ENCODE data around the gene ACVR1. TPM values are rescaled to one million over a fixed set of nuclear protein-coding genes. Genes with fewer than 3 reads are reported as not detected.
"Not testable (repeated sequence)": the region's sequence is repeated elsewhere in the genome, so short reads cannot be mapped to it uniquely, and the experiment has no call there.

The ACVR1 gene
- total RNA-seq, 2 donors from 2014 or later, result 34.5 to 36.8 TPM

DNA sequence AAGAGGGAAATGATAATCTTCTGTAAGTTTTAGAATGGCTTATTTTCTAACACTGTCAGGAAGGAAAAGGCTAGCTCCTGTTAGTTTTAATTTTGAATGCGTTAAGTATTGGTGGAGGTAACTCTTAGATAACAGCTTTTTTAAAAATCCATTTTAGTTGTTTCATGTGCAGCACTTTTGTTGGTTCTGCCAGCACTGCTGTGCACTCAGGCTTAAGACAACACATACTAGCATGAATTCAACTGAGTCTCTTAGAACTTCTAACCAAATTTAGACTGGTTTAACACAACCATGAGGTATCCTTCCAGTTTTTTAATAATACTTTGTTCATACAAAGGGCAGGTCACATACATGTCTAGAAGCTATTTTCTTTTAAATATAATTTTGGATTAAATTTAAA lies 42.4 kb downstream of the ACVR1 start:
- no peaks in the 10 kb centered on the region for H3K27me3 ChIP-seq
- H3K4me1 ChIP-seq, result peaks cover 0 to 49% of the 10 kb centered on the region in 2 donors
- H3K4me3 ChIP-seq, result no peak overlapping the region
- no peaks in the 10 kb centered on the region for H3K9me3 ChIP-seq
- no peaks in the 10 kb centered on the region for H3K36me3 ChIP-seq
- no peak for DNase-seq (ENCODE audit: low spot score)
- TF ChIP-seq, protein P1, sequence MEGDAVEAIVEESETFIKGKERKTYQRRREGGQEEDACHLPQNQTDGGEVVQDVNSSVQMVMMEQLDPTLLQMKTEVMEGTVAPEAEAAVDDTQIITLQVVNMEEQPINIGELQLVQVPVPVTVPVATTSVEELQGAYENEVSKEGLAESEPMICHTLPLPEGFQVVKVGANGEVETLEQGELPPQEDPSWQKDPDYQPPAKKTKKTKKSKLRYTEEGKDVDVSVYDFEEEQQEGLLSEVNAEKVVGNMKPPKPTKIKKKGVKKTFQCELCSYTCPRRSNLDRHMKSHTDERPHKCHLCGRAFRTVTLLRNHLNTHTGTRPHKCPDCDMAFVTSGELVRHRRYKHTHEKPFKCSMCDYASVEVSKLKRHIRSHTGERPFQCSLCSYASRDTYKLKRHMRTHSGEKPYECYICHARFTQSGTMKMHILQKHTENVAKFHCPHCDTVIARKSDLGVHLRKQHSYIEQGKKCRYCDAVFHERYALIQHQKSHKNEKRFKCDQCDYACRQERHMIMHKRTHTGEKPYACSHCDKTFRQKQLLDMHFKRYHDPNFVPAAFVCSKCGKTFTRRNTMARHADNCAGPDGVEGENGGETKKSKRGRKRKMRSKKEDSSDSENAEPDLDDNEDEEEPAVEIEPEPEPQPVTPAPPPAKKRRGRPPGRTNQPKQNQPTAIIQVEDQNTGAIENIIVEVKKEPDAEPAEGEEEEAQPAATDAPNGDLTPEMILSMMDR (IDR thresholded peaks at IDR 0.05), result no peak
- no peak overlapping the region for H3K27ac ChIP-seq

DNA sequence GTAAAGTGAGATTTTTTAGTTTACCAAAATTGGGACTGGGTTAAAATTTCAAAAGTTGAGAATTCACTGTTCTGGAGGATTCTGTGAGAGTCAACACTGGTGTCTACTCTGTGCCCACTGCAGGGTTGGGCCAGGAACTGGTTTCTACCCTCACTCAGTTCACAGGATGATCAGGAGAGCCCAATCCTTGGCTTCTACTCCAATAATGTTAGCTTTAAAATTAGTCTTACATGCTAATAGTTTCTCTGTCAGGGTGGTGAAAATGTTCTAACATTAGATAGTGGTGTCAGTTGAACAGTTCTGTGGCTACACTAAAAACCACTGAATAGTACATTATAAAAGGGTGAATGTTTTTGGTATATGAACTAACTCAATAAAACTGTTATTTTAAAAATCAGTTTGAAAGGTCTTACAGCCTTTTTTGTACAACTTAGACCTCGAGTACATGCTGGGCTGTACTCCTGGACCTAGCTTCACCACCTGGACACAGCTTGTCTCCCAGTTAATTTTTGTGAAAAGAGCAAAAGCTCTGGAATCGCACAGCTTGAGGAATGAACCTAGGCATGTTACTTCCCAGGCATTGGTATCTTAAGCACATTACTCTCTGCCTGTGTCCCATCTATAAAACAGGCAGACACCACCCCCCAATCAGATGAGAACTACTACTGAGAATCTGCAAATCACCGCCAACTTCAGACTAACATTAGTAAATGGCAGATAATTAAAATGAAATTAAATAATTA lies 44.4 kb downstream of the ACVR1 start:
- DNase-seq (ENCODE audit: low spot score), result no peak
- Histone ChIP-seq H3K27me3 (no peaks in the 10 kb centered on the region), H3K36me3 (no peaks in the 10 kb centered on the region), H3K27ac (peak overlapping the region; percentile 82 to 88), H3K4me1 (peaks cover 0 to 29% of the 10 kb centered on the region in 2 donors), H3K9me3 (no peaks in the 10 kb centered on the region), H3K4me3 (no peak overlapping the region)
- TF ChIP-seq, protein P1 (IDR thresholded peaks at IDR 0.05), result no peak

DNA sequence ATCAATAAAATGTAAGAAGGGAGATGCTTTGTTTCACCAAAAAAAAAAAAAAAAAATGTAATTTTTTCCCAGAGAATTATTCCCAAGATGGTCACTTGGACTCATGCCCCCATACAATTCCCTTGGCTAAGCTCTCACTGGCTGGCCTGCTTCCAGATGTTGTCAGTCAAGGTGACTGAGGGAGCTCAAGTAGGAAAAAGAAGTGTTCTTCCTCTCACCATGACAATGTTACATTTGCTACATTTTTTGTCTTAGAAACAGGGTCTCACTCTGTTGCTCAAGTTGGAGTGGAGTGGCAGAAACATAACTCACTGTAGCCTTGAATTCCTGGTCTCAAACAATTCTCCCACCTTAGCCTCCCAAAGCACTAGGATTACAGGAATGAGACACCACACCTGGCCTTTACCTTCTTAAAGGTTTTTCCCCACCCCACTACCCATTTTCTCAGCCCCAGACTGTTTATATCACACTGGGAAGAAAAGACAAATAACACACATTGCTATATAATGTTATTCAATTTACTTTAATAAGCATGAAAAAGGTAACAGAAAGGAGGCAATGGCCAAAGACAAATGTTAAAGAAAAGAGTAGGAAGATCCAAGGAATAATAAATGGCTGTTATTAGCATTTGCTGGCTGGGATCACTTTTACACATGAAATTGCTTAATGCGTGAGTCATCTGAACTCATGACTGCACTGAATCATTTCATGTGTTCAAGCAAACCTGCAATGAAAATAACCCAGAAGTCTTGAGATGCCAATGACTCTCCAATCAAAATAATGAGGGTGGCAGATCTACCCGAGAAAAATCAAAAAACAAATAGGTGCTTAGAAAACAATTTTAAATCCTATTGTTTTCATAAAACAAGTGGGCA lies 45.2 kb downstream of the ACVR1 start:
- Histone ChIP-seq H3K4me3 (no peak overlapping the region), H3K27me3 (no peaks in the 10 kb centered on the region), H3K36me3 (no peaks in the 10 kb centered on the region), H3K27ac (peak overlapping the region; percentile 82 to 88), H3K9me3 (no peaks in the 10 kb centered on the region), H3K4me1 (peaks cover 0 to 21% of the 10 kb centered on the region in 2 donors)
- DNase-seq (ENCODE audit: low spot score), result no peak
- TF ChIP-seq, protein P1 (IDR thresholded peaks at IDR 0.05), result no peak

DNA sequence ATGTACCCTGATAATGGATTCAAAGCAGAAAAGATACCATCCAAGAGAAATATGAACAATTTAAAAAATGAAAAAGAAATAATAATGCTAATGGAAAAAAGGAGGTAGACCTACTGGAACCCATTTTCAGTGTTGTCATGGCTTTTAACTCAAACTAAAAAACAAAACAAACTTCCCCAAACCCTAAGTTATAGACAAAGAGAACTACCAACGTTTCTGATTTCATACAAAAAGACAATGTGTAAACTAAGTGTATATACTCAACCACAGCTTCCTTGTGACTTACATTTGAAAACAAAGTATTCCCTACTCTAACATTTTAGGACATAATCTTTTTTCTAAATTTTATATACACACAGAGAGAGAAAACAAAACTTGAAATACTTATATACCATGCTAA lies 45.9 kb downstream of the ACVR1 start:
- DNase-seq (ENCODE audit: low spot score), result no peak
- Histone ChIP-seq H3K27me3 (no peaks in the 10 kb centered on the region), H3K27ac (peak overlapping the region in 1 of 2 donors; percentile 88), H3K4me1 (peaks cover 0 to 23% of the 10 kb centered on the region in 2 donors), H3K36me3 (no peaks in the 10 kb centered on the region), H3K9me3 (no peaks in the 10 kb centered on the region), H3K4me3 (no peak overlapping the region)
- TF ChIP-seq, protein P1 (IDR thresholded peaks at IDR 0.05), result no peak

DNA sequence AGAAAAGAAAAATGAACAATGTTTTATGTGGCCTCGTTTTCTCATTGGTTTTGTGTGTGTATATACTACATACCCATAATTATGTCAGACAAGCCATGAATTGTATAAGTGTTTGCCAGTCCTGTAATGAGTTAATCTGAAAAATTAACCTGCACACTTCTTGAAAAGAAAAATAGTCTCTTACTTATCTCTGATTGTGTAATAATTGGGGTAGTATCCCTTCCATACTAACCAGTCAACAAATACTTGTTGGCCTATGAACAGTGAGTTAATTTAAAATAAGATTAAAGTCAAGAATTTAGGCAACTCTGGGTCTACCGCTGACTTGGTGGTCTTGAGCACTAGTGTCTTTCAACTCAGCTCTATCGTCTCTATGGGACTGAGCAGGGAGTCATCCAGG lies 48.8 kb downstream of the ACVR1 start:
- H3K4me3 ChIP-seq, result no peak overlapping the region
- H3K27ac ChIP-seq, result no peak overlapping the region
- TF ChIP-seq, protein P1 (IDR thresholded peaks at IDR 0.05), result no peak
- peaks cover 0 to 40% of the 10 kb centered on the region in 2 donors for H3K4me1 ChIP-seq
- H3K36me3 ChIP-seq, result no peaks in the 10 kb centered on the region
- no peaks in the 10 kb centered on the region for H3K27me3 ChIP-seq
- no peaks in the 10 kb centered on the region for H3K9me3 ChIP-seq
- no peak for DNase-seq (ENCODE audit: low spot score)

DNA sequence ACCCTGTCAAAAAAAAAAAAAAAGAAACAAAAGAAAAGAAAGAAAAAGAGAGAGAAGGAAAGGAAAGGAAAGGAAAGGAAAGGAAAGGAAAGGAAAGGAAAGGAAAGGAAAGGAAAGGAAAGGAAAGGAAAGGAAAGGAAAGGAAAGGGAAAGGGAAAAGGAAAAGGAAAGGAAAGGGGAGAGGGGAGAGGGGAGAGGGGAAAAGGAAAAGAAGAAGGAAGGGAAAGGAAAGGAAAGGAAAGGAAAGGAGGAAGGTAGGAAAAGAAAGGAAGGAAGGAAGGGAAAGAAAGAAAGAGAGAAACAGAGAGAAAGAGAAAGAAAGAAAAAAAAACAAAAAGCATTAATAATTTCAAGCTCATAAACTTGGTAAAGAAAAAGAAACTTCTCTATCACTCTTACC lies 49.5 kb downstream of the ACVR1 start:
- peaks cover 0 to 41% of the 10 kb centered on the region in 2 donors for H3K4me1 ChIP-seq
- not testable (repeated sequence) for H3K36me3 ChIP-seq; DNase-seq (ENCODE audit: low spot score); H3K27me3 ChIP-seq; H3K27ac ChIP-seq; H3K4me3 ChIP-seq; H3K9me3 ChIP-seq
